ENCODE data around the gene SHC1.
A peak's percentile ranks its signal among the peaks of the same experiment; 100 is the strongest.

The SHC1 gene

DNA sequence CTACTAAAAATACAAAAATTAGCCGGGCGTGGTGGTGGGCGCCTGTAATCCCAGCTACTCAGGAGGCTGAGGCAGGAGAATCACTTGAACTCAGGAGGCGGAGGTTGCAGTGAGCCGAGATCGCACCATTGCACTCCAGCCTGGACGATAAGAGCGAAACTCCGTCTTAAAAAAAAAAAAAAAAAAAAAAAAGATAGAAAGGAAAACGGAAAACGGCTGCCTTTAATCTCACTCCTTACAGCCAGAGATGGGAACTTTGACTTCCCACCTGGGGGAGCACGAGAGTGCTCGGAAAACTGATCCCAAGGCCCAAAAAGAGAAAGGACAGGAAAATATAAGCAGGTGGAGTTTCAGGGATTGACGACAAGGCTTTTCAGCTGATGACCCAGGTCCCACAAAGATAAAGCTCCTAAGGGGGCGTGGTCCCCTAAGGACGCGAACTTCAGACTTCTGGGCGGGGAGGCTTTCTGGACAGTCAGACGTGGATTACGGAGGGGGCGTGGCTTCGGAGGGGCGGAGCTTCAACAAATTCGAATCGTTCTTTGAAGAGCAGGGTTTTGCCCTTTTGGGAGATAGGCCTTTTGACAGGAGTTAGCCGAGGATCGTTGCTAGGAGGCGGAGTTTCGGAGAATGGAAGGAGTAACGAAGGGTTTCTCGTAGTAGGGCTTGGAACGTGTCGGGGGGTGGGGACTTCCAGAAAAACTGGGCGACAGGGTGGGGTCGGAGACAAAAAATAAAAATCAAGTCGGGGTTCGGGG is 3.0 kb upstream of the SHC1 start:
- DNase-seq (ENCODE audit: low read depth in 2 of 2) = peak; percentile 92 to 95

DNA sequence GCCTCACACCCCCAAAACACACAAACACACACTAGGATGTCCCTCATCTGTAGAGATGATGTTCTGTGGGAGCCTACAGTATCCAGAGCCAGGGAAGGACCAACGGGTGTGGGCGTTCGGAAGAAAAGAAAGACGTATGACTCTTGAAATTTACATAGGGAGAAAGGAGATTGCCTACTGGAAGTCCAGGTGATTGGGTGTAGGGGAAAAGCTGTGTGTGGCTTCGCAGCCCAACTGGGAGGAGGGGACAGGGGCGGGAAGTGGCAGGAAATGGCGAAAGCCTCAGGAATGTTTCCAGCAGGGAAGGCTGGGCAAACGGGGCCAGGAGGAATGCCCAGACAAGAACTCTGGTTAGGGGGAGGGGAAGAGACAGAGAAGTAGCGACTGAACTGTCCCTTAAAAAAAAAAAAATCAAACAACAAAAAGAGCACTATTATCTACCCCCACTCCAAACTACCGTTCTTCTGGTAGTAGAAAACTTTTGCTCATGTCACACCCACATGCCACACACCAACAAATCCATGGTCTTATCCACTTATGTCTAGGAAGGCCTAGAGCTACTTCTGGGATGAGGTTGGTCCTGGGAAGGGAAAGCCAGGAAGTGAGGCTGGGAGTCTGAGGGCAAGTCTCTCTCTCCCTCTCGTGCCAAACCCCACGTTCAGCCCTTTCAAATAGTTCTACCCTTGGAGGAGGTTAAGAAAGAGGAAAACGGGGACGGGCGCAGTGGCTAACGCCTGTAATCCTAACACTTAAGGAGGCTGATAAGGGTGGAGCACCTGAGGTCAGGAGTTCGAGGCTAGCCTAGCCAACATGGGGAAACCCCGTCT is 2.2 kb upstream of the SHC1 start:
- no peak for DNase-seq (ENCODE audit: low read depth in 2 of 2)

- no peak for DNase-seq (ENCODE audit: low read depth in 2 of 2)
Observed at GRCh38 chr1:154972213-154972516, 1.6 kb upstream of the SHC1 start.

DNA sequence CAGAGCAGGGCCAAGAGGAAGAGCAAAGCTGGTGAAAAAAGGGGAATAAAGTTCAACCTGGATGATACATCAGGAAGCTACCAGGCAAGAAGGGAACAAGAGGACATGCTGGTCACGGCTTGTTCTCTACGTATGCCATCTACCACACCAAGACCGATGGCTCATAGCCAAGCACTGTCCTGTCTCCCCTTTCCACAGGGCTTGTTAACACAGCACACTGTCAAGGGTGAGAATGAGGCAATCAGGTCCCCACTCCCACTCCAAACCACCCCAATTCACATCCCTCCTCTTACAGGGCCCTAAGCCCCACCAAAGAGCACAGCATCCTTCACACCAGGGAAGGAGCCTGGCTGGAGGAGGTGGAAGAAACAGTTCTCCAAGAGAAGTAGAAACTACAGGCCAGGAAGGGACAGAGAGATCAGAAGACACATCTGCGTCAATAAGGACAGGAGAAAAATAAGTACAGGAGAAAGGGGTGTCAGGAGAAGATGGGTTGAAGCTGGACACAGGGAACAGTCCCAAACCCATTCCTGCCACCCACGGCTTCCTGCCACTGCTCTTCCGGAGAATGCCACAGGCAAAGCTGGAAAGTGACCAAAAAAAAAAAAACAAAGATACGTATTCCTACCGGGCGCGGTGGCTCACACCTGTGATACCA is 923 bp upstream of the SHC1 start:
- no peak for DNase-seq (ENCODE audit: low read depth in 2 of 2)

DNA sequence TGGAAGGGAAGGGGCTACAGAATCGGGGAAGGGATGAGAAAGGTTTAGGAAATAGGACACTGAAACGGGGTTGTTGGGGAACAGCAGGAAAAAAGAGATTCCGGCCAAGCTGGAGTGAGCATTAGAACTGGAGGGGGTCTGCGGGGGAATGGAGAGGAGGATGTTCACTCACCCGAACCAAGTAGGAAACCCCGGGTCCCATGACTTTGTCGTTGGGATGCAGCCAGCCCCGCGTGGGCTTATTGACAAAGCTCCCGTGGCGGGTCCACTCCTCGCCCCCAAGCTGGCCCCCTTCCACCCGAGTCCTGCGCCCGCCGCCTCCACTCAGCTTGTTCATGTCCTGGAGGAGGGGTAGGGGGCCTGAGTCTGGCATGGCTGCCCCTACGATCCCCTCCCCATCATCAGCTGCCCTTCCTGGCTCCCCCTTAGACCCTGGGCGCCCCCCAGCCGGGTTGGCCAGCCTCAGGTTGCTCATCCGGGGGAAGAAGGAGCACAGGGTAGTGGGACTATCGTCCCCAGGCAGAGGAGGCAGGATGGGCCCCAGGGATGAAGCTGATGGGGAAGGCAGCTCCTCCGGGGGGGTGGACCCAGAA is 591 bp downstream of the SHC1 start:
- no peak for DNase-seq (ENCODE audit: low read depth in 2 of 2)

- no peak for DNase-seq (ENCODE audit: low read depth in 2 of 2)
Observed at GRCh38 chr1:154969246-154969645, 1.3 kb downstream of the SHC1 start.

- no peak for DNase-seq (ENCODE audit: low read depth in 2 of 2)
Observed at GRCh38 chr1:154968731-154969130, 1.8 kb downstream of the SHC1 start.

DNA sequence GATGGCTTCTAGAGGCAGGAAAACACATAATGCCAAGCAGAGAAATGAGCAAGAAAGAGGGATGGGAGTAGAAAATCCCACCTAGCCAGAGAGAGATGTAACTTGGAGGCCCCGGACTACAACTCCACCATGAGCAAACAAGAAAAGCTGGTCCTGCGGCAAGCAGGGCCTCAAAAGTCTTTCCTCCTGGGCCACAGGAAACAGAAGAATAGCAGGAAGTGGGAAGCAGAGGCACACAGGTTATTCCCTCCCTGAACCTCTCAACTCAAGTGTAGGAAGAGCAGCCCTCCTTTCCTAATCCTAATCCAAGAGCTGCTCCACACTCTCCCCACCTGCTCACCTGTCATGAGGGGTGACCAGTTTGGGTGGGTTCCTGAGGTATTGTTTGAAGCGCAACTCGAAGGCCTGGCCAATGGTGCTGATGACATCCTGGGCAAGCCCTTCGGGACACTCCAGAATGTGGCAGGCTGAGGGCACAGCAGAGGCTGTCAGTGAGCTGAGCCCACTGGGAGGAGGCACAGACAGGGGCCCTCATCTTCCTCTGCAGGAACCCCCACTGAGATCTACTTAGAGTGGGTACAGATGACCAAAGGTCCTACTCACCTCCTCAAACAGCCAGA is 3.1 kb downstream of the SHC1 start:
- DNase-seq (ENCODE audit: low read depth in 2 of 2) = no peak

DNA sequence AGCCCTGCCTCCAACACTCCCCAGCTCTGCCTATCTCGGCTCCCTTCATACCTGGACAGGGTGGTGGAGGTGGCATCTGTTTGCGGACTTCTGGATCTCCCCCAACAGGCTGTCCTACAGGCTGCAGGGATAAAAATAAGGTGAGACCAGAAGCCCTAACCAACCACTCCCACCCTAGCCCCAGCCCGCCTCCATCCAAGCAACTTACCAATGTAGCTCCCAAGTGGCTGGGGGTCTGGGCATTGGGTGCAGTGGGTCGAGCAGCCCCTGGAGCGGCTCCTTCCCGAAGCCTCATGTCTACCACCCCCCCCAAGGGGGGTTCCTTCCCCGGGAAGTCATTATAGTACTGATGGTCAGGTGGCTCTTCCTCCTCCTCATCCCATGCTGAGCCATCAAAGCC is 4.4 kb downstream of the SHC1 start:
- no peak for DNase-seq (ENCODE audit: low read depth in 2 of 2)

DNA sequence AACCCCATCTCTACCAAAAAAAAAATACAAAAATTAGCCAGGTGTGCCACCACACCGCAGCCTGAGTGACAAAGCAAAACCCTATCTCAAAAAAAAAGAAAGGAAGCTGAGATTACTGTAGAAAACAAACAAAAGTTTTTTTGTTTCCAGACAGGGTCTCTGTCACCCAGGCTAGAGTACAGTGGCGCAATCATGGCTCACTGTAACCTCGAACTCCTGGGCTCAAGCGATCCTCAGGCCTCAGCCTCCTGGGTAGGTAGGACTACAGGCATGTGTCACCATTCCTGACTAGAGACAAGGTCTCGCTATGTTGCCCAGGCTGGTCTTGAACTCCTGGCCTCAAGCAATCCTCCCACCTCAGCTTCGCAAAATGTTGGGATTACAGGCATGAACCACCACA is 6.2 kb downstream of the SHC1 start:
- DNase-seq (ENCODE audit: low read depth in 2 of 2) = no peak

DNA sequence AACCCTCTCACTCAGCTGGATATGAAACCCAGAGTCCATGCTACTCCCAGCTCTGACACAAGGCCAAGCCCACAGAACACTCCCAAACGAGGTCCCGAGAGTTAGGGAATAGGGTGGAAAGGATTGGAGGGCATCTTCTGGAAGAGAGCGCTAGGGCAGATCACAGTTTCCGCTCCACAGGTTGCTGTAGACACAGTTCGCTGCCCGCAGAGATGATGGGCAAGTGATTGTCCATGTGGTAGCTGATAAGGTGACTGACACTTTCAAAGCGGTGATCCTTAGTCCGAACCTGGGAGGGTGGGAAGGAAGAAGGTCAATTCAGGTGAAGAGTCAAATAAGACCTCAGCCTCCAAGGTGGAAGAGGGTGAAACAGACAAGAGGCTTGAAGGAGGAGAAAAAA is 6.9 kb downstream of the SHC1 start:
- DNase-seq (ENCODE audit: low read depth in 2 of 2) = no peak

DNA sequence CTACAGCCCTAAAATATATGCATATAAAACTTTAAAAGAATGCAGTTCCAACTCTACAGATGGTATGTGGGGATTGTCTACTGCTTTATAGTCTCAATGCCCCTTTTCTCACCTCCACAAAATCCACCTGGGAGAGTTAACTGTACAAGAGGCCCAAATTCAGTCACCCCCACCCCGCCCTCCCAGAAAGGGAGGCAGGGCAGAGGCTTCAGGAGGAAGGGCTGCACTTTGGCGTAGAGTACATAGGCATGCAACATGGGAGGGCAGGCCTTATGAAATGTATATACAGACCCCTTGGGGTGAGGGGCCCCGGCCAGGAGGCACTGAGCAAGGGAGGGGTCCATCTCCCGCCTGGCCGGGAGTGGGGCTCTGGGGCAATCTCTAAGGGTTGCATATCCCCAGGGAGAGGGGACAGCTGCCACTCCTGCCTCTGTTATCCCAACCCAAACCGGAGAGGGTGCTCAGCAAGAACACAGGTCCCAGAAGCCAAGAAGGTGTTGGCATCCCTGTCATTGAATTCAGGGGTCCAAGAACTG is 7.7 kb downstream of the SHC1 start:
- no peak for DNase-seq (ENCODE audit: low read depth in 2 of 2)

- DNase-seq (ENCODE audit: low read depth in 2 of 2) = no peak
Observed at GRCh38 chr1:154962156-154962749, 8.3 kb downstream of the SHC1 start.

- peak; percentile 62 to 74 for DNase-seq (ENCODE audit: low read depth in 2 of 2)
Observed at GRCh38 chr1:154961207-154962155, 9.1 kb downstream of the SHC1 start, which contains the start of gene PYGO2. TSS of gene PYGO2 (minus strand) at chr1:154961782. CDS start at chr1:154961576, 206 bp downstream.

DNA sequence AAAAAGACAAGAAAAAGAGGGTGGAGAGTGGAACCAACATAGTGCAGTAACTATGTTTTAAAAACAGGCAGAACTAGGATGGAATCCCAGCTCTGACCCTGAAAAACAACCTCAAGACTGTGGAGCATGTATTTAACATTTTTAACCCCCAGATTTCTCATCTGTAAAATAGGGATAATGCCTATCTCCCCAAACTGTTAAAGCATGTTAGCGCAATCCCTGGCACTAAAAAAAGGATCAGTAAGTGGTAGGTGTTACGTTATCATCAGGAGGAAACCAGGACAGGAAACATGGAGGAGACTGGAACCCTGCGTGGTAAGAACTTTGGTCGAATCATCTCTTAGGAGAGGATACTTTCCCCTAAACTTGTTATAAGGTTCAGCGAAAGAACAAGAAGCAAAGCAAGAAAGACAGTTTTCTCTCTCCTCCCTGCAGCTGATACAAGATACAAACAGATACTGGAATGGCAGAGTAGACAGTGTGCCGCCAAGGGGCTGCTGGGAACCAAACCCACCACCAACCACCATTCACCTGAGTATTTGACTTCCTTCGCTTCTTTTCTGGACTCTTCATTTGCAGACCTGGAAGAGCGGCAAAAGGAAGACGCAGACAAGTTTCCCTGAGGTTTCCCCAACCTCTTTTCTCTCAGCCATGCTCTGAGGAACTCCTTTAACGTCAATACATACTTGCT is 10.0 kb downstream of the SHC1 start:
- no peak for DNase-seq (ENCODE audit: low read depth in 2 of 2)

DNA sequence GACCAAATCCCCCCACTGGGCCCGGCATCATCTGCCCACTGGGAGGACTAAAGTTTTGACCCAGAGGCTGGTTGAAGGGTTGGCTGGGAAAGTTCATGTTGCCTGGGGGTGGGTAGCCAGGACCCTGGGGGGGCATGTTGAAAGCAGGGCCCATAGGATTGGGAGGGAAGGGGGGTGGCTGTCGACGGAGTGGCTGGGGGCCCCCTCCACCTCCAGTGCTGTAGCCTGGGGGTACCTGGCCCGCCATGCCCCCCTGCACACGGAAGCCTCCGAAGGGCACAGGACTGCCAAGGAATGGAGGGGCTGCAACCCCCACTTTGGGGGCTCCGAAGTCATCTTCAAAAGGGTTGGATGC is 11.1 kb downstream of the SHC1 start:
- DNase-seq (ENCODE audit: low read depth in 2 of 2) = no peak

- no peak for DNase-seq (ENCODE audit: low read depth in 2 of 2)
Observed at GRCh38 chr1:154958681-154959425, 11.7 kb downstream of the SHC1 start.

- no peak for DNase-seq (ENCODE audit: low read depth in 2 of 2)
Observed at GRCh38 chr1:154958036-154958435, 12.5 kb downstream of the SHC1 start.
